Stimulated activated memory B cell treated with anti-CD40 and anti-IgM and Interleukin-4, amounts not matched to agents 10 μg/mL and 1 μg/mL and 100 μg/mL, for 72 hours (primary cell): ENCODE measurements around the gene STAP2.

Experiments
- ATAC-seq: fragments of 150-1000 bp; cut with Tn5 transposase; 2 replicates; pipeline ENCODE4 v1.10.0; 2021
- H3K27ac Mint-ChIP-seq: one replicate; pipeline ENCODE4 v1.8.0; 2022; ENCODE audit warnings: mild to moderate bottlenecking, mixed read lengths
- H3K27me3 Mint-ChIP-seq: one replicate; pipeline ENCODE4 v1.8.0; 2022; ENCODE audit warnings: mixed read lengths
- H3K36me3 Mint-ChIP-seq: one replicate; pipeline ENCODE4 v1.8.0; 2022; ENCODE audit warnings: mixed read lengths
- H3K4me1 Mint-ChIP-seq: one replicate; pipeline ENCODE4 v1.8.0; 2022; ENCODE audit warnings: mixed read lengths
- H3K4me3 Mint-ChIP-seq: one replicate; pipeline ENCODE4 v1.8.0; 2022; ENCODE audit warnings: mild to moderate bottlenecking, moderate library complexity, mixed read lengths
- H3K9me3 Mint-ChIP-seq: one replicate; pipeline ENCODE4 v1.8.0; 2022; ENCODE audit warnings: mixed read lengths

STAP2 gene

DNA sequence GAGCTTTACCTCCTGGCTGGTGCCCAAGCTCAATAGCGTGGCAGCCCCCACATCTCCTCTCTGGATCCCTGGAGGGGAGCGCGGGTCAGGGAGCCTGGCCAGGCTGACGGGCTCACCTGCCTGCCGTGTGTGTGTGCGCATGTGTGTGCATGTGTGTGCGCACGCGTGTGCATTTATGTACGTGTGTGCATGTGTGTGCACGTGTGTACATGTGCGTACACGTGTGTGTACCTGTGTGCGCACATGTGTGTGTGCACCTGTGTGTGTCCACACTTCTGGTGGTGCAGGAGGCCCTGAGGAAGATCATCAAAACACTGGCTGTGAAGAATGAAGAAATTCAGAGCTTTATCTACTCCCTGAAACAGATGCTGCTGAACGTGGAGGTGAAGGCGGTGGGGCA, 33.0 kb downstream of the STAP2 start:
- H3K4me3 Mint-ChIP-seq = peak overlapping the region; percentile 68
- no peaks in the 10 kb centered on the region for H3K36me3 Mint-ChIP-seq
- peak overlapping the region; percentile 62 for H3K27ac Mint-ChIP-seq
- no peaks in the 10 kb centered on the region for H3K9me3 Mint-ChIP-seq
- H3K27me3 Mint-ChIP-seq = peaks cover 37% of the 10 kb centered on the region
- H3K4me1 Mint-ChIP-seq = peaks cover 6% of the 10 kb centered on the region
- no peak for ATAC-seq

DNA sequence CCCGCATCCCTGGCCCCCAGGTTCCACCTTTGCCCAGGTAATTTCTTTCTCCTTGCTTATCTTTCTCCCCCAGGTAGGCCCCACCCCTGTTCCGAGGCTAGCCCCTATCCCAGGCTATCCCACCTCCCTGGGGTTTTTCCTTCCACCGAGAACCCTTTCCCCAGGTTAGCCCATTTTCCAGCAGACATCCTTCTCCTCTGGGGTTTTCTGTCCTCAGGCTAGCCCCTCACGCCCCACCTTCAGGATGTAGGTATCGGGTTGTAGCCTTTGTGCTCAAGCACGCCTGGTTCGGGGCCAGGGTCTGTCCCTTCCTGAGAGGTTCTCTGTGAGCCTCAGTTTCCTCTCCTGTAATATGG, 33.4 kb downstream of the STAP2 start:
- Mint-ChIP-seq H3K9me3 (no peaks in the 10 kb centered on the region), H3K27ac (peak overlapping the region; percentile 62), H3K27me3 (peaks cover 41% of the 10 kb centered on the region), H3K36me3 (no peaks in the 10 kb centered on the region), H3K4me1 (peaks cover 6% of the 10 kb centered on the region), H3K4me3 (peak overlapping the region; percentile 68)
- no peak for ATAC-seq

DNA sequence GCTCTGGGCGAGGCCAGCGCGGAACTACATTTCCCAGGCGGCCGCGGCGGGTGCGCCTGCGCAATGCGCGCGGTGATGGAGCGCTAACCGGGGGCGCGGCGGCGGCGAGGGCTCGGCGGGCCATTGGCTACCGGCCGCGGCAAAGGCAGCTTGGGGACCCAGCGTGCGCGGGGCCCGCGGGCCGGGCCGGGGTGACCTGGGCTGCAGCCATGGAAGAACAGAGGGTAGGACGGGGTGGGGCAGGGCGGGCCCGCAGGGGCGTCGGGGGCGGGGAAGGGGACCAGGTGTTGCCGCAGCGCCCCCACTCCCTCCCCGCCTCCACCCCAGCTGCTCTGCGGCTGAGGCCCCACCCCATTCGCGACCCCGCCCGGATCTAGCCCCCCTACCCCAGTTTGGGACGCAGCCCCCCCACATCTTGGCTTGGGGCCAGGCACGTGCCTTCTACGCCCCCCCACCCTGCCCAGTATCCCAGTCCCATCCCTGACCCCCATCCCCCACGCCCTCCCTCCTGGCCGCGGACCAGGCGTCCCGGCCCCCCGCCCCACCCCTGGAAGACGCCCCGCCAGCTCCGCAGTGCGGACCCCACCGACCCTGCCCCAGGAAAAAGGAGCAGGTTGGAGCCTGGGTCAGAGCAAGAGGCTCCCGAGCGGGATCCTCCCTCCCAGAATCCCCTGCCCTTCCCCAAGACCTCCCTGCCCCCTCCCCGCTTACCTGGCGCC, 33.9 kb downstream of the STAP2 start, which contains the start of gene FSD1:
TSS of gene FSD1 (plus strand) at position 61 of the 719 bp plus-strand sequence. CDS start at position 210, 149 bp downstream.
- Mint-ChIP-seq H3K4me3 (peak within 1 kb of the TSS; percentile 68), H3K36me3 (no peaks in the 10 kb centered on the region), H3K27ac (peak within 1 kb of the TSS; percentile 62), H3K27me3 (peaks cover 43% of the 10 kb centered on the region), H3K4me1 (peaks cover 6% of the 10 kb centered on the region), H3K9me3 (no peaks in the 10 kb centered on the region)
- ATAC-seq = peak; percentile 82

DNA sequence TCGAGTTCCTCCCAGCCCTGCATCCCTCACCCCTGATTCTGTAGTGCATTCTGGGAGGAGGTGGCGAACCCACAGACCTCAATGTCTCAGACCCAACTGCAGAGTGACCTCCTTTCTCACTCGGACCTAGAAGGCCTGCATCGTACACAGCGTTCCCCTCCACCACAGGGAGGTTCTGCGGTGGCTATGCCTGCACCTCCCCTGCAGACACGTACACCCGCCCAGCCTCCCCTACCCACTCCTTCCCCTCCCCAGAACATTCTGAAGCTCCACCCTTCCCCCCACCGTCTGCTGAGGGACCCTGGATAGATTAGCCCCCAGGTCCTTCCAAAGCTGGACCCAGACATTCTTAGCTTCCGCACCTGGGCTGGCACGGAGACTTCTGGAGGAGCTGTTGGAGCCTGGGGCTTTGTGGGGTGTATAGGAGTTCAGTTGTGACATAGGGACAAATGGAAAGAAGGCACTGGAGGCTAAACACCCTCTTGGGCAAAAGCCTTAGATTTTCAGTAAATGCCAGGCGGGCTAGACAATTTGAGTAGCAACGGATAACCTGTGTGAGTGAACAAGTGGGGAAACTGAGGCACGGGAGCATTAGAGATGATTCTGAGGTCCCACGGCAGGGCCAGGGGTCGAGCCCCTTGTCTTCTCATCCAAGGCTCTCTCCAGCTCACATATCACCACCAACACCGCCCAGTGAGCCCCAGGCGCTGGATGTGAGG, 34.6 kb downstream of the STAP2 start:
- no peaks in the 10 kb centered on the region for H3K9me3 Mint-ChIP-seq
- H3K4me3 Mint-ChIP-seq = no peak overlapping the region
- ATAC-seq = no peak
- no peaks in the 10 kb centered on the region for H3K36me3 Mint-ChIP-seq
- H3K27me3 Mint-ChIP-seq = peaks cover 43% of the 10 kb centered on the region
- peaks cover 6% of the 10 kb centered on the region for H3K4me1 Mint-ChIP-seq
- H3K27ac Mint-ChIP-seq = no peak overlapping the region

DNA sequence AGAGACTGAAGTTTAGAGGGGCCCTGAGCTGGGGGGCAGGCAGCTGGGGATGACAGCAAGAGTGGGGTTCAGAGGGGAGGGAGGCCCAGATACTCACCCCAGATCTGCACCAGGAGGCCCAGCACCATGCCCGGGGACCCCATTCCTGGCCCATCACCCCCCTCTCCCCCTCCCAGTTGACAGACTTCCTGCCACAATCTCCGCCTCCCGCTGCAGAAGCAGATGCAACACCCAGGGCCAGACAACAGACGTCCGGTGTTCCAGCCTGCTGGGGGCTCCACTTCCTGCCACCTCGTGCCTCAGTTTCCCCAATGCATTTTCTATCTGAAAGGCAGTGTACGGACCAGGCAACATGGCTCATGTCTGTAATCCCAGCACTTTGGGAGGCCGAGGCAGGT, 36.4 kb downstream of the STAP2 start, which contains the start of gene TMIGD2:
TSS of gene TMIGD2 (minus strand) at position 147 of the 398 bp plus-strand sequence. CDS start at position 143, 4 bp downstream.
- no peak for ATAC-seq
- Mint-ChIP-seq H3K4me1 (peaks cover 6% of the 10 kb centered on the region), H3K36me3 (no peaks in the 10 kb centered on the region), H3K27me3 (peaks cover 43% of the 10 kb centered on the region), H3K27ac (no peak within 1 kb of the TSS), H3K4me3 (no peak within 1 kb of the TSS), H3K9me3 (no peaks in the 10 kb centered on the region)

DNA sequence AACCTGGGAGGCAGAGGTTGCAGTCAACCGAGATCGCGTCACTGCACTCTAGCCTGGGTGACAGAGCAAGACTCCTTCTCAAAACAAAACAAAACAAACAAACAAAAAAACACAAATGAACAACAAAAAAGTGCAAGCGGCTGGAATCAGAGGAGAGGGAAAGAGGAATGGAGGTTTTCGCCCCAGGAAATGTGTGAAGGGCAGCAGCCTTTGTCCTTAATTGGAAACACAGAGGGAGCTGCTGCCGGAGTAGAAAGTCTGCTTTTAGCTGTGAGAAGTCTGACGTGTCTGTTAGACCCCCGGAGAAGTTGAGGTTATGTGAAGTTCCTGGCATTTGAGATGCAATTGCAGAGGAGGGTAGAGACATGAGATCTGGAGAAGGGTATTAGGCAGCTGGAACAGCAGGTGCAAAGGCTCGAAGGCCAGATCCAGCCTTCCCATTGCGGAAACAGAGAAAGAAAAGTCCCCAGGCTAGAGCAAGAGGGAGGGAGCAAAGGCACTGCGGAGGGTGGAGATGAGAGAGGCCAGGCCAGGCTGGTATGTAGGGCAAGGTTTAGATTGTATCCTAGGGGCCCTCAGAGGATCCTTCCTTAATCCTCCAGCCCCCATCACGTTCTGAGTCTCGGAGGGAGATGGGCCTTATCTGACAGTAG, 36.9 kb downstream of the STAP2 start:
- Mint-ChIP-seq H3K9me3 (no peaks in the 10 kb centered on the region), H3K4me1 (peaks cover 6% of the 10 kb centered on the region), H3K36me3 (no peaks in the 10 kb centered on the region), H3K27ac (no peak overlapping the region), H3K27me3 (peaks cover 40% of the 10 kb centered on the region), H3K4me3 (no peak overlapping the region)
- ATAC-seq = no peak

DNA sequence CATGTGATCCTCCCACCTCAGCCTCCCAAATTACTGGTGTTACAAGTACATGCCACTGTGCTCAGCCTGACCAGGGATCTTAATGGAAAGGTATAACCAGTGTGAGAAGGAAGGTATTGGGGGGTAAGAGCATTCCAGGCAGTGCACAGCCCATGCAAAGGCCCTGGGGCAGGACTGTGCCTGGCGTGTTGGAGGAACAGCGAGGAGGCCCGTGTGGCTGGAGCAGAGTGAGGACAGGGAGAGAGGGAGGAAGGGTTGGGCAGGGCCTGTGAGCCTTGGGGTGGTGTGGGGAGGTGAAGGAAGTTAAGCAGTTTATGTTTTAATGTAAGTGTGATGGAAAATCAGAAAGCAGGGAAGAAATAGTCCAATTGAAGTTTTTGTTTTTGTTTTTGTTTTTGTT, 38.0 kb downstream of the STAP2 start:
- Mint-ChIP-seq H3K27ac (no peak overlapping the region), H3K9me3 (no peaks in the 10 kb centered on the region), H3K4me1 (peaks cover 11% of the 10 kb centered on the region), H3K27me3 (peaks cover 40% of the 10 kb centered on the region), H3K36me3 (no peaks in the 10 kb centered on the region), H3K4me3 (no peak overlapping the region)
- no peak for ATAC-seq

DNA sequence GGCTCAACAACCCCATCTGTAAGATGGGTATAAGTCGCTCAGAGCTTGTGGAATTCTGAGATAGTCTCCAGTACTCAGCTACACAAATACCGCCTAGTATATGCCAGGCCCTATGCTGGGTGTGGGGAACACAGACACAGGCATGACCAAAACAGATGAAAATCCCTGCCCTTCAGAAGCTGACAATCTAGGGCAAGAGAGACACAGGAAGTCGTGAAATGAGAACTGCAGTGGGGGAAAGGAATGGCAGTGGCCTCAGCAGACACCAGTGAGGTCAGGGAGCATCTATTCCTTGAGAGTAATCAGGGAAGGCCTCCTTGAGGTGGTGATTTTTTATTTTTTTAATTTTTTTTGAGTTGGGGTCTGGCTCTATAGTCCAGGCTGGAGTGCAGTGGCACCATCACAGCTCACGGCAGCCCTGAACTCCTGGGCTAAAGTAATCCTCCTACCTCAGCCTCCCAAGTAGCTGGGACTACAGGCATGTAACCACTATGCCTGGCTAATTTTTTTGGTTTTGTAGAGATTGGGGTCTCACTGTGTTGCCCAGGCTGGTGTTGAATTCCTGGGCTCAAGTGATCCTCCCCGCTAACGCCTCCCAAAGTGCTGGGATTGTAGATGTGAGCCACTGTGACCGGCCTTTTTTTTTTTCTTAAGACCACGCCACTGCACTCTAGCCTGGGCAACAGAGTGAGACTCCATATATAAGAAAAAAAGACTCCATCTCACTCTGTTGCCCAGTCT, 39.6 kb downstream of the STAP2 start:
- H3K9me3 Mint-ChIP-seq = no peaks in the 10 kb centered on the region
- peaks cover 45% of the 10 kb centered on the region for H3K27me3 Mint-ChIP-seq
- H3K4me3 Mint-ChIP-seq = no peak overlapping the region
- H3K27ac Mint-ChIP-seq = no peak overlapping the region
- no peak for ATAC-seq
- no peaks in the 10 kb centered on the region for H3K36me3 Mint-ChIP-seq
- H3K4me1 Mint-ChIP-seq = peaks cover 5% of the 10 kb centered on the region

DNA sequence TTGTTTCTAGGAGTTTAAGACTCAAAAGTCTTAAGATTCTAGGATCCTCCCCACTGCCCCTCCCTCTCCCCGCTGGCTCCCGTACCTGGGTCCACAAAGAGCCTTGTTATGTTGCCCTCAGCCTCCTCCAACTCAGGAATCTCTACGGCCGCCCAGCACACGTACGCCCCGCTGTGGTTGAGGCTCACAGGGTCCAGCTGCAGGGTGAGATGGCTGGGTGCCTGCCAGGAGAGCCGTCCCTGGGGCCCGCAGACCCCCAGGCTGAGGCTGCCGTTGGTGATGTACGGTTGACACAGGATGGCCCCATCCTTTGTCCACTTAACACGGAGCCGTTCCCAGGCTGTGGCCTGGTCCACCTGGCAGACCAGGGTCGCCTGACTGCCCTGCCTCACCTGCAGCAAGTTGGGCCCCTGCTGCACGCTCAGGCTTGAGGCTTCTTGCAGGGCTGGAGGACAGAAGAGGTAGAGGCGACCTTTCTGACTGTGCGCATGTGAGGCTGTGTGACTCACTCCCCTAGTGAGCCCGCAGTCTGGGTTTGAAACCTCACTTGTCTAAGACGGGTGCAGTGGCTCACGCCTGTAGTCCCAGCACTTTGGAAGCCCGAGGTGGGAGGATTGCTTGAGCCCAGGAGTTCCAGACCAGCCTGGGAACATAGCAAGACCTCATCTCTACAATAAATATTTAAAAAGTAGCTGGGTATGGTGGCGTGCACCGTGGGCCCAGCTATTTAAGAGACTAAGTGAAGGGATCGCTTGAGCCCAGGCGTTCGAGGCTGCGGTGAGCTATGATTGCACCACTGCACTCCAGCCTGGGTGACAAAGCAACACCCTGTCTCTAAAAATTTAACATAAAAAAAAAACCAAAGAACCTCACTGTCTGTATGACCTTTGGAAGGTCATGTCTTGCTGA, 40.5 kb downstream of the STAP2 start:
- peaks cover 5% of the 10 kb centered on the region for H3K4me1 Mint-ChIP-seq
- no peak overlapping the region for H3K4me3 Mint-ChIP-seq
- no peaks in the 10 kb centered on the region for H3K9me3 Mint-ChIP-seq
- no peaks in the 10 kb centered on the region for H3K36me3 Mint-ChIP-seq
- no peak for ATAC-seq
- no peak overlapping the region for H3K27ac Mint-ChIP-seq
- peaks cover 45% of the 10 kb centered on the region for H3K27me3 Mint-ChIP-seq

DNA sequence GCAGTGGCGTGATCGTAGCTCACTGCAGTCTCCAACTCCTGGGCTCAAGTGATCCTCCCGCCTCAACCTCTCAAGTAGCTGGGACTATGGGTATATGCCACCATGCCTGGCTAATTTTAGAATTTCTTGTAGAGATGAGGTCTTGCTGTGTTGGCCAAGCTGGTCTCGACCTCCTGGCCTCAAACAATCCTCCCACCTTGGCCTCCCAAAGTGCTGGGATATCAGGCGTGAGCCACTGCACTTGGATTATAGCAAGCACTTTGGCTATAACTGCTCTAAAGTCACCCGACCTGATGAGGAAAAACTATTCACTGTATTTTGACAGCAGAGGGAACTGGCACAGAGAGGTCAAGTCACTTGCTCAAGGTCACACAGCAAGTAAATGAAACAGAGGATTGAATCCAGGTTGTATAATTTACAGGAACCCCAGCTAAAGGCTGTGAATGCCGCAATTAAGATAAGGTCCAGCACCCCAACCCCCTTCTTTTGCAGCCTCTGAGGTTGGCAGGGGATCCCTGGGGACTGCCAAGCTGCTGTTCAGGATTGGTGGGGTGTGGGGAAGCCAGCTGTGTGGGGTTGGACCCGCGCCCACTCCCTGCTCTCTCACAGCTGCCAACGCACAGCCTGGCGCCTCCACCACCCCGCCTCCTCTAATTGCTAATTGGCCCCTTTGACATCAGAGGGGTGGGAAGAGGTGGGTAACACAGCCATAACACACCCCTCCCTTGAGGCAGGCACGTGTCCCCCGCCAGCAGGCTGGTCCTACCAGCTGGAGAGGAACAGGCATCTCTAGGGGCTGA, 42.5 kb downstream of the STAP2 start:
- Mint-ChIP-seq H3K36me3 (no peaks in the 10 kb centered on the region), H3K4me3 (no peak overlapping the region), H3K27ac (no peak overlapping the region), H3K4me1 (peaks cover 5% of the 10 kb centered on the region), H3K9me3 (no peaks in the 10 kb centered on the region), H3K27me3 (peaks cover 37% of the 10 kb centered on the region)
- no peak for ATAC-seq

DNA sequence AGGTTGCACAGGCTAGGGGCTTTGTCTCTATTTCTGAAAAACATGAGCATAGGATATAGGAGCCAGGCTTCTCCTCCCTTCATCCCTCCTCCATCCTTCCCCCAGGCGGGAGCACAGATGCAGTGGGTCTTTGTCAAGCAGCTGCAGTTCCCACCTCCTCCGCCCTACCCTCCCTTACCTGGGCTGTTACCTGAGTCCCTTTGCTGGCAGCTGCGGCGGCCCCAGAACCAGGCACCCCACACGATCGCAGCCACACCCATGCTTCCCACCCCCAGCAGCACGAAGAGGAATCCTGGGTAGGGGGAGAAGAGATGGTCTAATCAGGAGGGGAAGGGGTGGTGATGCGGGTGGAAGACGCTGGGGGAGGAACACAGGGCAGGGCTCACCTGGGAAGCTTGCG, 44.2 kb downstream of the STAP2 start:
- no peak overlapping the region for H3K4me3 Mint-ChIP-seq
- no peak for ATAC-seq
- no peaks in the 10 kb centered on the region for H3K9me3 Mint-ChIP-seq
- H3K4me1 Mint-ChIP-seq = peaks cover 5% of the 10 kb centered on the region
- H3K27ac Mint-ChIP-seq = no peak overlapping the region
- peaks cover 26% of the 10 kb centered on the region for H3K27me3 Mint-ChIP-seq
- H3K36me3 Mint-ChIP-seq = no peaks in the 10 kb centered on the region

DNA sequence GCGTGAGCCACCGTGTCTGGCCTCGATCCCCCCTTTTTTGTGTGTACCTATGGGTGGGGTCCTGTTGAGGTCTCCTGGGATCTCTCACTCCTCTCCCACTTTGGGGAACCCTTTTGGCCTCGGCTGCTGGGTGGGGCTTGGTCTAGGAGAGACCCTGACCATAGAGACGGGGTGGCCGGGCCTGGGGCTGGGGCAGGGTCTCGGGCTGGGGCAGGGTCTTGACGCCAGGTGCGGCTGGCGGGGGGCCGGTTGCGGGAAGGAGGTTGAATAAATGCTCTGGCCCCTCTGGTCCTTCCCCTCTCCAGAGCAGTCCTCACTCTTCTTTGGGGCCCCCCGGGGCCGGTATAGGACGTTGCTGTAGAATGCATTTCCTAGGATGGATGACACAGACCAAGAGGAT, 46.1 kb downstream of the STAP2 start:
- Mint-ChIP-seq H3K27ac (no peak overlapping the region), H3K36me3 (no peaks in the 10 kb centered on the region), H3K4me3 (no peak overlapping the region), H3K9me3 (no peaks in the 10 kb centered on the region), H3K27me3 (peaks cover 38% of the 10 kb centered on the region), H3K4me1 (peaks cover 5% of the 10 kb centered on the region)
- ATAC-seq = no peak

DNA sequence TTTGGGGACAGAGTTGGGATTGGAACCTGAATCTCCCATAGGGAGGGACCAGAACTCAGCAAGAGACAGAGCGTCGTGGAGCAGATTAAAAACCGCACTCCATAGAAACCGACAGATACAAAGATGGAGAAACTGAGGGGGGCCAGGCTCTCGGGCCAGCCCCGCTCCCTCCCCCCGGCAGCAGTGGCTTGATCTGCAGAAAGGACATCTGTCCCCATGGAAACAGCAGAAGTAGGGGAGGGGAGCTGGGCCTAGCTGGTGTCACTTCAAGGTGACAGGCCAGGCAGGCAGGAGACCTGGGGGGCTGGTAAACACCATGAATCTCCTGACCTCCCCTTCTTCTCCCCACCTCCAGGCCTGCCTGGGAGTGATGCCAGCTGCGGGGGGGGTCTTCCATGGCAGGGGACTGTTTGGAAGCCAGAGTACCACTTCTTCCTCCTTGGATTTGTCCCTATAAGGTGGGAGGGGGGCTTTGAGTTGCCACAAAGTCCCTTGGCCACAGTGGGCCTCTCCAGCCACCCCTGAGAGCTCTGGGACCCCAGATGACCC, 47.4 kb downstream of the STAP2 start:
- Mint-ChIP-seq H3K4me1 (no peaks in the 10 kb centered on the region), H3K36me3 (no peaks in the 10 kb centered on the region), H3K9me3 (no peaks in the 10 kb centered on the region), H3K4me3 (no peak overlapping the region), H3K27me3 (peaks cover 43% of the 10 kb centered on the region), H3K27ac (no peak overlapping the region)
- ATAC-seq = no peak
